HG02588 (cell line): ENCODE data around the gene AASS.

Experiments
- ATAC-seq: cut with Tn5 transposase; IDR thresholded peaks from one replicate; pipeline ENCODE4 v1.9.1; 2021; ENCODE audit warnings: mild to moderate bottlenecking, moderate library complexity; ENCODE audit not compliant: unreplicated experiment

AASS gene

GRCh38 chr7:122123746-122124145, 20.3 kb downstream of the AASS start:
- ATAC-seq: no peak

GRCh38 chr7:122118757-122119156, 25.3 kb downstream of the AASS start:
- ATAC-seq: no peak

- no peak for ATAC-seq
Observed at GRCh38 chr7:122103064-122103463, 41.0 kb downstream of the AASS start.

- ATAC-seq: no peak
Observed at GRCh38 chr7:122100021-122100420, 44.0 kb downstream of the AASS start.

- no peak for ATAC-seq
Observed at GRCh38 chr7:122095642-122096041, 48.4 kb downstream of the AASS start.

- no peak for ATAC-seq
Observed at GRCh38 chr7:122094549-122094948, 49.5 kb downstream of the AASS start.

GRCh38 chr7:122092964-122093797, 50.9 kb downstream of the AASS start:
- ATAC-seq: peak; percentile 97

- no peak for ATAC-seq
Observed at GRCh38 chr7:122082670-122083069, 61.4 kb downstream of the AASS start.

GRCh38 chr7:122082160-122082559, 61.9 kb downstream of the AASS start:
- ATAC-seq: no peak

- no peak for ATAC-seq
Observed at GRCh38 chr7:122073635-122074034, 70.4 kb downstream of the AASS start.

- no peak for ATAC-seq
Observed at GRCh38 chr7:122072924-122073599, 71.0 kb downstream of the AASS start.

GRCh38 chr7:122072272-122072671, 71.8 kb downstream of the AASS start:
- no peak for ATAC-seq

- ATAC-seq: no peak
Observed at GRCh38 chr7:122070834-122071233, 73.2 kb downstream of the AASS start.

GRCh38 chr7:122070062-122070461, 74.0 kb downstream of the AASS start:
- no peak for ATAC-seq

GRCh38 chr7:122068999-122069398, 75.0 kb downstream of the AASS start:
- ATAC-seq: no peak

- no peak for ATAC-seq
Observed at GRCh38 chr7:122068046-122068445, 76.0 kb downstream of the AASS start.

GRCh38 chr7:122067077-122067476, 77.0 kb downstream of the AASS start:
- no peak for ATAC-seq

- no peak for ATAC-seq
Observed at GRCh38 chr7:122064971-122065370, 79.1 kb downstream of the AASS start.

GRCh38 chr7:122063146-122063545, 80.9 kb downstream of the AASS start:
- no peak for ATAC-seq

- no peak for ATAC-seq
Observed at GRCh38 chr7:122059542-122059941, 84.5 kb downstream of the AASS start.

GRCh38 chr7:122056977-122057376, 87.1 kb downstream of the AASS start:
- ATAC-seq: no peak

- ATAC-seq: no peak
Observed at GRCh38 chr7:122055073-122055472, 89.0 kb downstream of the AASS start.
